KBM-7 (cell line): ENCODE measurements around the gene RFXAP.
A peak's percentile ranks its signal among the peaks of the same experiment; 100 is the strongest.

ENCODE experiments used
- DNase-seq: peaks from one replicate; pipeline ENCODE4 v3.0.0-alpha.2; 2015
- in situ Hi-C: fragments of 300-500 bp; cut with MboI; formaldehyde crosslinking; loops from 2 replicates; pipeline ENCODE4 v1.14.3; 2020; ENCODE audit warnings: low sequenced_read_pairs, low pct_unique_long_range_greater_than_20kb, mixed read lengths

The RFXAP gene

DNA sequence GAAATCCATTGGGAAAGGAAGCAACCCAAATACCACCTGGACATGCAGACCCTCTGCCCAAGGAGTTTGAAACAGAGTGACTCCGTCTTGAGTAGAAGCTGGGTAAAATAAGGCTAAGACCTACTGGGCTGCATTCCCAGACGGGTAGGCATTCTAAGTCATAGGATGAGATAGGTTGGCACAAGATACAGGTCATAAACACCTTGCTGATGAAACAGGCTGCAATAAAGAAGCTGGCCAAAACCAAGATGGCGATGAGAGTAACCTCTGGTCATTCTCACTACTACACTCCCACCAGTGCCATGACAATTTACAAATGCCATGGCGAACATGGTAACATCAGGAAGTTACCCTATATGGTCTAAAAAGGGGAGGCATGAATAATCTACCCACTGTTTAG lies 40.2 kb downstream of the RFXAP start:
- in situ Hi-C loops: no loop called here
- no peak for DNase-seq

DNA sequence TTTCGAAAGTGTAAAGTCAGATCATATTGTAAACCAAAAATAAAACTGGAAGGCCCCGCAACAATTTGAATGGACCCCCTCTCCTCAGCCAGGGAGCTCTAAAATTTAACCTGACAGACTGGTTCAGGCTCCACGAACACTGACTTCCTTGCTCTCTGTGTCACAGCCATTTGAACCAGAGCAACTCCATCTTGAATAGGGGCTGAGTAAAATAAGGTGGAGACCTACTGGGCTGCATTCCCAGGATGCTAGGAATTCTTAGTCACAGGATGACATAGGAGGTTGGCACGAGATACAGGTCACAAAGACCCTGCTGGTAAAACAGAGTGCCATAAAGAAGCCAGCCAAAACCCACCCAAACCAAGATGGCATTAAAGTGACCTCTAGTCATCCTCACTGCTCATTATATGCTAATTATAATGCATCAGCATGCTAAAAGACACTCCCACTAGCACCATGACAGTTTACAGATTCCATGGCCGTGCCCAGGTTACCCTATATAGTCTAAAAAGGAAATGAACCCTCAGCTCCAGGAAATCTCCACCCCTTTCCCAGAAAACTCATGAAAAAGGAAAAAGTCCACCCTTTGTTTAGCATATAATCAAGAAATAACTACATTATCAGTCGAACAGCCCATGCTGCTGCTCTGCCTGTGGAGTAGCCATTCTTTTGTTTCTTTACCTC lies 43.1 kb downstream of the RFXAP start:
- DNase-seq: peak; percentile 26
- in situ Hi-C loops: no loop called here

DNA sequence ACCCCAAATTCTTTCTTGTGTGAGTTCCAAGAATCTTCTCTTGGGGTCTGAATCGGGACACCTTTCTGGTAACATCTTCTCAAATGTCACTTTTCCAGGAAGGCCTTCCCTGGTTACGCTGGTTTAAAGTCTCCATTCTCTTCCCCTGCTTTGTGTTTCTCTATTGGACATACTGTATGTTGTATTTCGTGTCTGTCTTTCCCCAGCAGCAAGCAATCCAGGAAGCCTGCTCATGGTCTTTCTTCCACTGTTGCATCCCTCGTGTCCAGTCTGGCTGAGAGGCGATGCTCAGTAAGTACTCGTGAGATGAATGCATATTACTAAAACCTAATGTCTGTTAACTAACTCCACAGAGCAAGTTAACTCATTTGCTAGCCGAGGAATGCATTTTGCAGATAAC lies 43.7 kb downstream of the RFXAP start:
- in situ Hi-C loops: no loop called here
- DNase-seq: no peak

DNA sequence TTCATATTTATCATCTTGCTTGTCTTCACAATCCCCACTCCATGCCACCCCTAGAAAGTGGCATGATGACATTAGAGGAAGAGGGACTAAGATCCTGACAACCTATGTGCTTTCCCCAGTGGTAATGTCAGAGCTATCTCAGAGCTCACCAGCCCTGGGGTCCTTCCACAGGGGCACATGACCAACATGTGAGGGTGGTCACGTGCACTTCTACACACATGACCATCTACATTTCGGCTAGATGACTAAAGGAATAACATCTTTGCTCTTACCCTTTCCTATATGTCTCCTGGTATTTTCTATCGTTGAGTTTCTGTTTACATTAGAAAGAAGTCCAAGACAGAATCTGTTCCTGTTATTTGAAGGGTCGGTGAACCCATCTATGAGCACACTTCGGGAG lies 46.2 kb downstream of the RFXAP start:
- in situ Hi-C loops: no loop called here
- DNase-seq: no peak

DNA sequence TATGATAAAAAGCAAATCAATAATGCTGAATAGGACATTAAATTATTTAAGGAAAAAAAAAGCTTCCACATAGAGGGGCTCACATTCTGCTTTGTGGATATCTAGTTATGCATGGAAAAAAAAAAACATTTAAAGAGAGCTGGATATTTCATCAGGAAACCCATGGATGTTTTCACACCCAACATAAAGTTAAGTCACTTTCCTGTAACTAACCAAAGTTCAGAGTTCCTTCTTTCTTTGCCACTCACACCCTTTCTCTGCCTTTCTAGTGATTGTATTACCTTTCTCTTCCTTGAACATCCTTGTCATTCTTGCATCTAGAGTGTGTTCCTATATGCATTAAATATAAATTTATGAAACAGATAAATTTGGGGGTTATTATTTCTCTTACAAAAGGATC lies 47.2 kb downstream of the RFXAP start:
- no peak for DNase-seq
- in situ Hi-C loops: no loop called here

DNA sequence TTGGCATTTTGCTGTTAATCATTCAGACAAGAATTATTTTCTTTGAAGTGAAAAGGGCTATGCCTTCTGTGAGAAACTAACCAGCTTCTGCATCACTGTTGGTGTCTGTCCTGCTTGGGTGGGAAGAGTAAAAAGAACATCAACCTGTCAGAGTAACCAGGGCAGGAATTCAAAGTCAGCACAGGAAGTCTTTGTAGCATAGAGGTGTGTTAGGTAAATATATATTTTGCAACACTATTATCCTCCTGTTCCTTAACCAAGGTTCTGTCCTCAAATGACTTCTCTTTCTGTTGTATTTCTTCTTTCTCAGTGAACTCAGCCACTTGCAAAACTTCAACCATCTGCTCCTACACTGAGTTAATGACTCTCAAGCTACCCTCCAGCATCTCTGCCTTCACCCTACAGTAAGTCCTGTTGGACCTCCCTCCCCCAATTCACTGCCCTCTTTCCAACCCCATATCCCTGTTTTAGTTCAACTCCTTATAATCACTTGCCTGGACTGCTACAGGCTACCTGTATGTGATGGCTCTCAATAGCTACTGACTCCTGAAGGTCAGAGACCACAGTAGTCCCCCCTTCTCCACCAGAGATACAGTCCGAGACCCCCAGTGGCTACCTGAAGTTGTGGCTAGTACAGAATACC lies 51.1 kb downstream of the RFXAP start:
- in situ Hi-C loops: no loop called here
- DNase-seq: no peak

DNA sequence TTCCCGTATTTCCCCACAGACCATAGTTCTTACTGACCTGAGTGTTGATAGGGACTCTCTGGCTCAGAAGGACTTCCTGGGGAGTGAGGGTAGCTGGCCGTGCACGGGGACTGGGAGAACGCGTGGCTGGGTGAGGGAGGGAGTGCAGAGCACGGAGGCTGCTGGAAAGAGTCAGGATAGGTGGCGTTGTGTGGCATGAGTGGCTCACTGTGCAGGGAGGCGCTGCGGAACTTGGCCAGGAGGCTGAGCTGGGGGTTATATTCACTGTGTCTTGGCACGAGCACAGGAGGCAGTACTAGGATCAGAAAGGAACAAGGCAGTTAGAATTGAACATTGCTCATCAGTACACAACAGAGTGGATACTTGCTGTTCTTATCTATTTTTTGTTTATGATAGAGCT lies 53.6 kb downstream of the RFXAP start:
- DNase-seq: no peak
- in situ Hi-C loops: no loop called here

DNA sequence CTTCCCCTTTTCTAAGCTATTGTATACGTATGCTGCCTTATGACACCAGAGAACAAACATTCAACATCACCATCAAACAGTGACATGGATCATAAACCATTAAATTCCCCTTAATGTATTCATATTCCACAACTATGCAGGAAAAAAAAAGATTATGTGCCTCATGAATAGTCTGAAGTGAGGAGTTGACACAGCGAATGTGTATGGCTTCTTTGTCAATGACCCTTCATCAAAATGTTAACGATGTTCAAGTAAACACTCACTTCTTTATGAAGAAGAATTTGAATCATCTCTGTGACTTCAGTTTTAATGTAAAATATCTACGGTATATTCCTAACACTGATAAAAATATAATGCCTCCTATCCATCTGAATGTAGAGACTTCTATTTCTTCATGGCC lies 56.4 kb downstream of the RFXAP start:
- in situ Hi-C loops: no loop called here
- DNase-seq: no peak

DNA sequence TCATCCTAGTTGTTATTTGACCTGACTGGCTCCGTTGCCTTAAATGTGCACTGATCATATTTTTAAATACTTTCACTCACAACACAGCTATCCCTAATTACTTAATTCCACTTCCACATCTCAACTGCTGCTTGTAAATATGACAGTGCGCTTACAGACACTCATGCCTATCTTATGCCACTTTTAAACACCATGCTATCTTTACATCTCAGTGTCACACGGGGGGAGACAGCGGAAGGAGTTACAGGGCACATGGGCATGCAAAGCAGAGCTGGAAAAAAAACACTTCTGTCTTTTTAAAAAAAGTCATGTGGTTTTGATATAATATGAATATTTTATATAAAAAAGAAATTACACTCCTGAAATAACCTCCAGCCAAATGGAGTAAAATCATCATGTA lies 56.9 kb downstream of the RFXAP start:
- no peak for DNase-seq
- in situ Hi-C loops: no loop called here
